Measurements from ENCODE around the gene RABGAP1. TPM values are rescaled to one million over a fixed set of nuclear protein-coding genes. Genes with fewer than 3 reads are reported as not detected.

Gene RABGAP1
- polyA plus RNA-seq, 1 donor from 2014 or later: 67.8 TPM

DNA sequence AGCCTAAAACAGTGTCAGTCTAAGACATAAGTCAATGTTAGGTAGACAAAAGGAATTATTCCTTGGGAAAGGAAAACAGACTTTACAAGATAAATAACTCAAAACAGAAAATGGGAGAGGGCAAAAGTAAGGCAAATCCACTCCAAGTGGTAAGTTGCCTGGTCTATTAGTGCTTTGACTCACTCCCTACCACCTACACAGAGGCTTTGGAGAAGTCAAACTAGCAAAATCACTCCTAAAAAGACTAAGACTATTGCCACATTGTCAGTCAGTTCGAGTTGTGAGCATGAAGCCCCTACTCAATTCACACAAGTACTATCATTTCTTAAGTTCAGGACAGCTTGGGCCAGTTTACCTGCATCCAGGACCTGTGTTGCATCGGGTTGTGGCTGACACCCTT lies 22.5 kb upstream of the RABGAP1 start:
- Histone ChIP-seq H3K79me2 (replicated peaks; ENCODE audit: insufficient read depth, low read length) (peaks cover 6% of the 10 kb centered on the region), H3K27me3 (ENCODE audit: insufficient read depth, low read depth, low read length) (no peaks in the 10 kb centered on the region), H3K36me3 (ENCODE audit: insufficient read depth, low read length) (no peaks in the 10 kb centered on the region)

GRCh38 chr9:122922713-122923112 lies 18.1 kb upstream of the RABGAP1 start:
- Histone ChIP-seq H3K36me3 (ENCODE audit: insufficient read depth, low read length) (no peaks in the 10 kb centered on the region), H2AFZ (ENCODE audit: low read depth, low read length) (no peak overlapping the region), H3K4me3 (ENCODE audit: low read length) (no peak overlapping the region), H3K9ac (ENCODE audit: low read length) (no peak overlapping the region), H3K79me2 (replicated peaks; ENCODE audit: insufficient read depth, low read length) (peaks cover 12% of the 10 kb centered on the region), H3K27ac (ENCODE audit: low read length) (no peak overlapping the region), H3K9me3 (ENCODE audit: low read length) (no peaks in the 10 kb centered on the region), H3K27me3 (ENCODE audit: insufficient read depth, low read depth, low read length) (no peaks in the 10 kb centered on the region), H3K9me2 (ENCODE audit: insufficient read depth, low read length) (no peaks in the 10 kb centered on the region), H3F3A (ENCODE audit: insufficient read depth, low read length, poor library complexity, severe bottlenecking) (no peaks in the 10 kb centered on the region), H4K20me1 (ENCODE audit: insufficient read depth) (no peaks in the 10 kb centered on the region), H3K4me2 (ENCODE audit: low read length) (no peak overlapping the region)
- TF ChIP-seq POLR2AphosphoS5 (IDR thresholded peaks at IDR 0.05): no peak
- TF ChIP-seq REST (IDR thresholded peaks at IDR 0.05; ENCODE audit: borderline replicate concordance): no peak
- TF ChIP-seq RAD21 (conservative IDR thresholded peaks at IDR 0.05): no peak
- no peak for TF ChIP-seq MXI1 (conservative IDR thresholded peaks at IDR 0.05; ENCODE audit: poor library complexity, severe bottlenecking)
- TF ChIP-seq, protein P1, sequence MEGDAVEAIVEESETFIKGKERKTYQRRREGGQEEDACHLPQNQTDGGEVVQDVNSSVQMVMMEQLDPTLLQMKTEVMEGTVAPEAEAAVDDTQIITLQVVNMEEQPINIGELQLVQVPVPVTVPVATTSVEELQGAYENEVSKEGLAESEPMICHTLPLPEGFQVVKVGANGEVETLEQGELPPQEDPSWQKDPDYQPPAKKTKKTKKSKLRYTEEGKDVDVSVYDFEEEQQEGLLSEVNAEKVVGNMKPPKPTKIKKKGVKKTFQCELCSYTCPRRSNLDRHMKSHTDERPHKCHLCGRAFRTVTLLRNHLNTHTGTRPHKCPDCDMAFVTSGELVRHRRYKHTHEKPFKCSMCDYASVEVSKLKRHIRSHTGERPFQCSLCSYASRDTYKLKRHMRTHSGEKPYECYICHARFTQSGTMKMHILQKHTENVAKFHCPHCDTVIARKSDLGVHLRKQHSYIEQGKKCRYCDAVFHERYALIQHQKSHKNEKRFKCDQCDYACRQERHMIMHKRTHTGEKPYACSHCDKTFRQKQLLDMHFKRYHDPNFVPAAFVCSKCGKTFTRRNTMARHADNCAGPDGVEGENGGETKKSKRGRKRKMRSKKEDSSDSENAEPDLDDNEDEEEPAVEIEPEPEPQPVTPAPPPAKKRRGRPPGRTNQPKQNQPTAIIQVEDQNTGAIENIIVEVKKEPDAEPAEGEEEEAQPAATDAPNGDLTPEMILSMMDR (IDR thresholded peaks at IDR 0.05; ENCODE audit: poor library complexity, severe bottlenecking): no peak
- no peak for TF ChIP-seq EZH2 (IDR thresholded peaks at IDR 0.05; ENCODE audit: borderline replicate concordance, insufficient read depth, low read length, poor library complexity, severe bottlenecking)
- TF ChIP-seq TAF1 (IDR thresholded peaks at IDR 0.05; ENCODE audit: low read depth): no peak
- TF ChIP-seq EP300 (conservative IDR thresholded peaks at IDR 0.05; ENCODE audit: poor library complexity, severe bottlenecking): no peak

More for the DNA sequence above, 22.5 kb upstream of the RABGAP1 start:
- H2AFZ ChIP-seq (ENCODE audit: low read depth, low read length): no peak overlapping the region
- no peaks in the 10 kb centered on the region for H3K9me2 ChIP-seq (ENCODE audit: insufficient read depth, low read length)
- TF ChIP-seq EP300 (conservative IDR thresholded peaks at IDR 0.05; ENCODE audit: poor library complexity, severe bottlenecking): no peak
- TF ChIP-seq, protein P1 (IDR thresholded peaks at IDR 0.05; ENCODE audit: poor library complexity, severe bottlenecking): no peak
- no peak for TF ChIP-seq POLR2AphosphoS5 (IDR thresholded peaks at IDR 0.05)
- TF ChIP-seq EZH2 (IDR thresholded peaks at IDR 0.05; ENCODE audit: borderline replicate concordance, insufficient read depth, low read length, poor library complexity, severe bottlenecking): no peak
- no peak for TF ChIP-seq SMC3 (conservative IDR thresholded peaks at IDR 0.05; ENCODE audit: poor library complexity)
- TF ChIP-seq MXI1 (conservative IDR thresholded peaks at IDR 0.05; ENCODE audit: poor library complexity, severe bottlenecking): no peak
- TF ChIP-seq REST (IDR thresholded peaks at IDR 0.05; ENCODE audit: borderline replicate concordance): no peak
- TF ChIP-seq TAF1 (IDR thresholded peaks at IDR 0.05; ENCODE audit: low read depth): no peak
- TF ChIP-seq RAD21 (conservative IDR thresholded peaks at IDR 0.05): no peak
- H3K9me3 ChIP-seq (ENCODE audit: low read length): no peaks in the 10 kb centered on the region
- no peak overlapping the region for H3K9ac ChIP-seq (ENCODE audit: low read length)
- H3K4me3 ChIP-seq (ENCODE audit: low read length): no peak overlapping the region
- no peak overlapping the region for H3K4me2 ChIP-seq (ENCODE audit: low read length)
- no peaks in the 10 kb centered on the region for H3F3A ChIP-seq (ENCODE audit: insufficient read depth, low read length, poor library complexity, severe bottlenecking)
- H4K20me1 ChIP-seq (ENCODE audit: insufficient read depth): no peaks in the 10 kb centered on the region
- H3K27ac ChIP-seq (ENCODE audit: low read length): no peak overlapping the region

Data from neural cell (in vitro differentiated cells).